ENCODE results near the gene GPC5.

The GPC5 gene

DNA sequence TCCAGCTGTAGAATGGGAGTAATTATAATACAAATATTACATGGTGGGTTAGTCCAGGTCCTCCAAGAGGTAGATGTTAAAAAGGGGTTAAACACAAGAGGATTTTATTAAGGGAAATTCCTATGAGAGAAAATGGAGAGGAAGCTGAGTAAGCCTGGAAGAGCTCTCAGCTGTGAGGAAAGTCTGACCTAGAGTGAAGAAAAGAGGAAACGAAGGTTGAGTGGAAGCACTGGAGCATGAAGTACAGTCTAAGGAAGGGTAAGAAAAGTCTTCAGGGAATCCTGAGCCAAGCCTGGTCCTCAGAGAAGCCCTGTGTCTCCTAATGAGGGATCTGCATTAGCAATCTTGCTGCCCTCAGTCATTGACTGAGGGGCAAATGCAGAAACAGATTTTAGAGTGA, 506.2 kb downstream of the GPC5 start:
- no peak for DNase-seq (ENCODE audit: extremely low spot score)
- POLR2A ChIA-PET: no interaction called here
- no peak for TF ChIP-seq TARDBP (IDR thresholded peaks at IDR 0.05)
- CTCF ChIA-PET: interaction anchor here (0.5 kb wide), 1 partner anchor 336 kb away, joined by 3 read pairs; no protein-coding TSS in a partner anchor

DNA sequence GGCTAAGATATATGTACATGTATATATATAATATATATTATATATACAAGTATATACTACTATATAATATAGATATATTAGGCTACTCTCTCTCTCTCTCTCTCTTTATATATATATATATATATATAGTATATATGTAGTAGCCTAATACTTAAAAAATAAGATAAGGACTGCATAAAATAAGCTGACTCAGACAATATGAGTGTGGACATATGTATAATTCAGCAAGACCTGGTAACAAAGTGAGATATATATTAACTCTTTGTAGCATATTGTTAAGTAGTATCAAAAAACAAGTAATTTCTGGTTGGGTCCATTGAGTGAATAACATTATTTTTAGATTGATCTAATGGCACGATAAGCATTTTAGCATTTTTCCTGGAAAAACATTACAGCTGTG, 509.0 kb downstream of the GPC5 start:
- CTCF ChIA-PET: no interaction called here
- DNase-seq (ENCODE audit: extremely low spot score): no peak
- TF ChIP-seq FOXM1 (IDR thresholded peaks at IDR 0.05; ENCODE audit: borderline replicate concordance): no peak
- no peak for TF ChIP-seq BHLHE40 (IDR thresholded peaks at IDR 0.05; ENCODE audit: borderline replicate concordance)
- TF ChIP-seq TARDBP (IDR thresholded peaks at IDR 0.05): no peak
- POLR2A ChIA-PET: no interaction called here

DNA sequence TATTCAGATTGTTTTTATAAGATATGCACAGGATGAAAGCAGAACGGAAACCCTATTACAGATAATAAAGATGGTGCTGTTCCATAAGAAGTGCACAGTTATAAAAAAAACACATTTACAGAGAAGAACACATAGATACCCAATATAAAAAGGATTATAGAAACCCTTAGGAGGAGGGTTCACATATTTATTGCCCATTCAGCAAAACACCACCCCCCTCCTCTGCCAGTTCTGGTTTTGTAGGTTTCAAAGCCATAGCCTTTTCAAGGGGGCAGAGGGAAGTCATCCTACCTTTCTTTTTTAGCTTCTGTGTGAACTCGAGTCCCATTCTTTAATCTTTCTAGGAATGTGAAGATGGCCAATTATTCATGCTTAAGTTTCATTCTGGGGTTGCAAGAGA, 511.2 kb downstream of the GPC5 start:
- TF ChIP-seq HDGF (IDR thresholded peaks at IDR 0.05; ENCODE audit: borderline replicate concordance) (no peak), ZNF384 (IDR thresholded peaks at IDR 0.05) (no peak), FOXM1 (IDR thresholded peaks at IDR 0.05; ENCODE audit: borderline replicate concordance) (no peak), SUZ12 (IDR thresholded peaks at IDR 0.05) (no peak)
- TF ChIP-seq, protein P1, sequence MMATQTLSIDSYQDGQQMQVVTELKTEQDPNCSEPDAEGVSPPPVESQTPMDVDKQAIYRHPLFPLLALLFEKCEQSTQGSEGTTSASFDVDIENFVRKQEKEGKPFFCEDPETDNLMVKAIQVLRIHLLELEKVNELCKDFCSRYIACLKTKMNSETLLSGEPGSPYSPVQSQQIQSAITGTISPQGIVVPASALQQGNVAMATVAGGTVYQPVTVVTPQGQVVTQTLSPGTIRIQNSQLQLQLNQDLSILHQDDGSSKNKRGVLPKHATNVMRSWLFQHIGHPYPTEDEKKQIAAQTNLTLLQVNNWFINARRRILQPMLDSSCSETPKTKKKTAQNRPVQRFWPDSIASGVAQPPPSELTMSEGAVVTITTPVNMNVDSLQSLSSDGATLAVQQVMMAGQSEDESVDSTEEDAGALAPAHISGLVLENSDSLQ (IDR thresholded peaks at IDR 0.05): no peak
- no peak for DNase-seq (ENCODE audit: extremely low spot score)
- CTCF ChIA-PET: no interaction called here
- POLR2A ChIA-PET: no interaction called here

DNA sequence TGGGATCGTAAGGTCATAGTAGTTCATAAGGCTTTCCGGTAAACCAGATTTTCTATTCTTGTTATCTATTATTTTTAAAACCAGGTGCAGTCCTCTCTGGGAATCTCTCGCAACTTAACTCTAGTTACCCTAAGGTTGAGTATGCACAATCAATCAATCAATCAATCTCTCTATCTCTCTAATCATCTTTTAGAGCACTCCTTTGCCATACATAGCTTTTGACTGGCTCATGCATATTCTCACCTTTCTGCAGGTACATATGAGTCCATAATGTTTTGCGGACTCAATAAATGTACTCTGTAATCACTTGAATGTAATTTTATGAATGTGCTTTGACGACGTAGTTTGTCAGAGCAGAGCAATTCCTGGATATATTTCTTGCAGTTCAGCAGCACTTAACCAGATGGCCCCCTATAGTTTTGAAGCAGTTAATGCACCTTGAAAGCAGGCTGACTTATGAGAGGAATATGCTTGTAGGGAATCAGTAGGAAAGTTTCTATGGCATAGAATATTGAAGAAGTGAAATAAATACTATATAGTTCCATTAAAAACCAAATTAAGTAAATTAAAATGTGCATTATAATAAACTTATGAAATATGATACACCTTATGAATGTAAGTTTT, 524.7 kb downstream of the GPC5 start:
- POLR2A ChIA-PET: no interaction called here
- CTCF ChIA-PET: no interaction called here
- no peak for TF ChIP-seq NFRKB (IDR thresholded peaks at IDR 0.05)
- TF ChIP-seq, protein P1 (IDR thresholded peaks at IDR 0.05): peak; percentile 66
- DNase-seq (ENCODE audit: extremely low spot score): peak; percentile 69

DNA sequence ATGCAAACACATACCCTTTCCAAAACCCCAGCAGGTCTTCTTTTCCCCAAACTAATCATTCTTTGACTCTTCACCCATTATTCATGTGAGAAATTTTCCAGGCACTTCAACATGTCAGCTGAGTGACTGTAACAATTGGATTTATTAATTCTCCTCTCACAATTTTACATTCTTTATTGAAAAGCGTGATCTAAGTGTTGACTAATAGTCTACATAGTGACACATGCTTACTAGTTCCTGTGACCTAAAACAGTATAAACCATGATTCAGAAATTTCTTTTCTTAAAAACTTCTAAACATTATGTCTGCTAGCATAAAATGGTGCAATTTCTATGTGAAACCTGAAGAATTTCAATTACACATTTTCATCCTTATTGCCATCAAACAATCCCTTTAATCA, 532.3 kb downstream of the GPC5 start:
- CTCF ChIA-PET: no interaction called here
- no peak for DNase-seq (ENCODE audit: extremely low spot score)
- POLR2A ChIA-PET: no interaction called here
- TF ChIP-seq SUZ12 (IDR thresholded peaks at IDR 0.05): no peak
- TF ChIP-seq FOXM1 (IDR thresholded peaks at IDR 0.05; ENCODE audit: borderline replicate concordance): no peak
- TF ChIP-seq ELF4 (IDR thresholded peaks at IDR 0.05): no peak
- TF ChIP-seq HDGF (IDR thresholded peaks at IDR 0.05; ENCODE audit: borderline replicate concordance): no peak
- TF ChIP-seq ARNT (IDR thresholded peaks at IDR 0.05): no peak

DNA sequence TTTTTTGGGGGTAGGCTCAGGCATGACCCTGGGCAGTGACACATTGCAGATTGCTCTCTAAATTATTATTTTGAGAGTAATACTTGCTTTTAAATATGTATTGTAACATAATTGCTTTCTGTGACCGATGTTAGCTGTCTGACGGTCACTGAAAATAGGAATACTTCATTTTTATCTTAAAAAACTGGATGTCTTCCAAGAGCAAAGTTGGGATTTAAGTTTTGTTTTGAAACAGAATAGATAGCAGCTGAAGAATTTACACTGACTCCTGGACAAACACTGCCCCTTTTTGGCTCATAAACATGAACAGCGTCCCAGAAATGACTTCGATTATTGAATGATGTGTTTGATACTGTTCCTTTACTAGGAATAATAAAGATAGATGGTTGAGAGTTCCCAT, 535.9 kb downstream of the GPC5 start:
- ChIA-PET CTCF (interaction anchor here (0.9 kb wide), 1 partner anchor 13 kb away, joined by 3 read pairs; no protein-coding TSS in a partner anchor), POLR2A (no interaction called here)
- TF ChIP-seq ZNF384 (IDR thresholded peaks at IDR 0.05) (no peak), HDGF (IDR thresholded peaks at IDR 0.05; ENCODE audit: borderline replicate concordance) (no peak), FOXA1 (IDR thresholded peaks at IDR 0.05) (no peak), SP1 (IDR thresholded peaks at IDR 0.05) (no peak), L3MBTL2 (conservative IDR thresholded peaks at IDR 0.05) (no peak), NFRKB (IDR thresholded peaks at IDR 0.05) (no peak), FOXM1 (IDR thresholded peaks at IDR 0.05; ENCODE audit: borderline replicate concordance) (no peak)
- DNase-seq (ENCODE audit: extremely low spot score): no peak

DNA sequence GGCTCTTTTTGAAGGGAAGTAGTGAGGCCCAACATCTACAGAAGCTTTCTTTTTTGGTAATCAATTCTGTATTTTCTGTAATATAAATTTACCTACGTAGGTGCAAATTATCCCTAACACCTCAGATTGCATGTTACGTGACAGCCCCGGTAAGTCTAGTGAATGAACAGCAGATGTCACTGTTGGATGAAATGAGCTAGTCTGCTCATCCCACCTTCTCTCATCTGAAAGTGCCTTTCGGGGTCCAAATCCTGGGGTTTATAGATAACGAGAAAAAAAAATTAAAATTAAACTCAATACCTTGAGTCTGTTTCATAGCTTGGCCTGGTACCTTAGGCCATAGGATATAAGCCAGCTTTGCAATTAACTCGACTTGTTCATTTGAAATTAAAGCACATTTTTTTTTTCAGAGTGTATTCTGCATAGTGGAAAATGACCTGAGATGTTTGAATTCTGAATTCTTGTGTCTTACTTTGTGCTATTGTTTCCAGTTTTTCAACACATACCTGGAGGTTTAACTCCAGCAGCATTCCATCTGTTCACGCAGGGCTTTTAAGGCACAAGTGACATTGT, 548.2 kb downstream of the GPC5 start:
- DNase-seq (ENCODE audit: extremely low spot score): peak; percentile 74
- ChIA-PET CTCF (interaction anchor here (0.5 to 2.1 kb wide), 27 partner anchors 11 to 715 kb away, joined by 3 to 7 read pairs (median 3); no protein-coding TSS in a partner anchor), POLR2A (no interaction called here)
- TF ChIP-seq TARDBP (IDR thresholded peaks at IDR 0.05) (no peak), SP1 (IDR thresholded peaks at IDR 0.05) (no peak)
- TF ChIP-seq, protein P1 (IDR thresholded peaks at IDR 0.05): peak; percentile 60

DNA sequence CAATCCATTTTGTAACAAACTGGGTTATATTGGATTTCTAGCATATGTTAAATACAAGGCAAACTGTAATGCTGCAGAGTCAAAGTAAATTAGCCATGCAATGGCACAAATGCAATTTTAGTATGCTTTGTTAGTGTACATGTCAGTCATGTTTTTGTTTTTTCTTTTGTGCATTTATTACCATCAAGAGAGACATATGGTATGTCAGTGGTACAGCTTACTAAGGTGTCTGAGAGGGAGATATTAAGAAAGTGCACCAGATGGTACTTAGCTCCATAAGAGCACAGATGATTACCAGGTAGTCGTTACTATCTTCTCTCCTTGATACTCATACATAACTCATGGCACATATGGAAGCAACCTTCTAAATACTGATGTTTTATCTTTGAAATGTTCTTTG, 550.3 kb downstream of the GPC5 start:
- no peak for DNase-seq (ENCODE audit: extremely low spot score)
- ChIA-PET POLR2A (no interaction called here), CTCF (no interaction called here)
- TF ChIP-seq FOXM1 (IDR thresholded peaks at IDR 0.05; ENCODE audit: borderline replicate concordance) (no peak), ARNT (IDR thresholded peaks at IDR 0.05) (no peak), SP1 (IDR thresholded peaks at IDR 0.05) (no peak), ZNF384 (IDR thresholded peaks at IDR 0.05) (no peak), ELF4 (IDR thresholded peaks at IDR 0.05) (no peak), TARDBP (IDR thresholded peaks at IDR 0.05) (no peak), BHLHE40 (IDR thresholded peaks at IDR 0.05; ENCODE audit: borderline replicate concordance) (no peak), L3MBTL2 (conservative IDR thresholded peaks at IDR 0.05) (no peak), LEF1 (IDR thresholded peaks at IDR 0.05; ENCODE audit: borderline replicate concordance) (no peak), HDGF (IDR thresholded peaks at IDR 0.05; ENCODE audit: borderline replicate concordance) (no peak), FOXA1 (IDR thresholded peaks at IDR 0.05) (no peak), FOXK2 (IDR thresholded peaks at IDR 0.05) (no peak), NFRKB (IDR thresholded peaks at IDR 0.05) (no peak), CTBP1 (IDR thresholded peaks at IDR 0.05; ENCODE audit: borderline replicate concordance) (no peak)
- TF ChIP-seq, protein P1 (IDR thresholded peaks at IDR 0.05): no peak

Measured in HEK293T (cell line).